SK-N-MC (cell line): ENCODE measurements around the gene JAKMIP1.
"Not testable (repeated sequence)": the region's sequence is repeated elsewhere in the genome, so short reads cannot be mapped to it uniquely, and the experiment has no call there.

ENCODE experiments used
- DNase-seq: peaks from one replicate; pipeline ENCODE4 v3.0.0-alpha.2; 2011; ENCODE audit warnings: low read depth, low spot score
- H3K27ac ChIP-seq: fragments of 200-600 bp; sonication (generic); 2 replicates; pipeline ENCODE4 v1.5.1; 2016; ENCODE audit warnings: mixed run types
- H3K36me3 ChIP-seq: fragments of 200-600 bp; sonication (generic); 2 replicates; pipeline ENCODE4 v1.6.1; 2017; ENCODE audit warnings: antibody characterized with exemption, low read length, mixed read lengths; ENCODE audit not compliant: insufficient read depth
- H3K4me3 ChIP-seq: fragments of 200-600 bp; sonication (generic); 2 replicates; pipeline ENCODE4 v1.5.1; 2016
- H3K9ac ChIP-seq: fragments of 200-600 bp; sonication (generic); 2 replicates; pipeline ENCODE4 v1.8.0; 2017; ENCODE audit warnings: mixed run types, mixed read lengths; ENCODE audit not compliant: insufficient read length
- H3K9me3 ChIP-seq: fragments of 200-600 bp; sonication (generic); 2 replicates; pipeline ENCODE4 v1.6.1; 2017; ENCODE audit warnings: low read depth, mild to moderate bottlenecking, antibody characterized with exemption, low read length, moderate library complexity, mixed read lengths
- EZH2 ChIP-seq: fragments of 200-600 bp; sonication (generic); IDR thresholded peaks from one replicate; pipeline ENCODE4 v1.6.1; 2017; ENCODE audit warnings: antibody characterized with exemption
- FOXP2 ChIP-seq: optimal IDR thresholded peaks from 2 replicates; pipeline ENCODE3; 2011; ENCODE audit warnings: mild to moderate bottlenecking, moderate library complexity; ENCODE audit not compliant: insufficient read depth; ENCODE audit errors: extremely low read length, control extremely low read depth
- POLR2AphosphoS5 ChIP-seq: IDR thresholded peaks from 2 replicates; pipeline ENCODE4 v1.6.1; 2012; ENCODE audit warnings: mild to moderate bottlenecking, low read depth, low read length, borderline replicate concordance

The JAKMIP1 gene

GRCh38 chr4:6013564-6013963 lies 186.8 kb downstream of the JAKMIP1 start:
- Histone ChIP-seq H3K9me3 (no peaks in the 10 kb centered on the region), H3K4me3 (no peak overlapping the region), H3K9ac (no peak overlapping the region), H3K36me3 (no peaks in the 10 kb centered on the region), H3K27ac (no peak overlapping the region)
- TF ChIP-seq EZH2 (no peak), POLR2AphosphoS5 (no peak), FOXP2 (no peak)
- no peak for DNase-seq

GRCh38 chr4:6012200-6012599 lies 188.1 kb downstream of the JAKMIP1 start:
- no peak overlapping the region for H3K9ac ChIP-seq
- no peak for DNase-seq
- H3K36me3 ChIP-seq = no peaks in the 10 kb centered on the region
- H3K27ac ChIP-seq = no peak overlapping the region
- H3K4me3 ChIP-seq = no peak overlapping the region
- TF ChIP-seq FOXP2 (no peak), EZH2 (no peak), POLR2AphosphoS5 (no peak)
- H3K9me3 ChIP-seq = no peaks in the 10 kb centered on the region

GRCh38 chr4:6011686-6012085 lies 188.7 kb downstream of the JAKMIP1 start:
- no peaks in the 10 kb centered on the region for H3K9me3 ChIP-seq
- DNase-seq = no peak
- no peak overlapping the region for H3K4me3 ChIP-seq
- no peaks in the 10 kb centered on the region for H3K36me3 ChIP-seq
- TF ChIP-seq FOXP2 = no peak
- TF ChIP-seq POLR2AphosphoS5 = no peak
- no peak for TF ChIP-seq EZH2
- no peak overlapping the region for H3K27ac ChIP-seq
- H3K9ac ChIP-seq = no peak overlapping the region

- Histone ChIP-seq H3K4me3 (no peak overlapping the region), H3K9me3 (no peaks in the 10 kb centered on the region), H3K9ac (no peak overlapping the region), H3K27ac (no peak overlapping the region), H3K36me3 (no peaks in the 10 kb centered on the region)
- DNase-seq = no peak
- TF ChIP-seq POLR2AphosphoS5 (no peak), FOXP2 (no peak), EZH2 (no peak)
Measured at GRCh38 chr4:6011271-6011671, 189.1 kb downstream of the JAKMIP1 start.

GRCh38 chr4:6010789-6011188 lies 189.6 kb downstream of the JAKMIP1 start:
- Histone ChIP-seq H3K36me3 (no peaks in the 10 kb centered on the region), H3K27ac (no peak overlapping the region), H3K9ac (no peak overlapping the region), H3K4me3 (no peak overlapping the region), H3K9me3 (no peaks in the 10 kb centered on the region)
- TF ChIP-seq POLR2AphosphoS5 = no peak
- no peak for TF ChIP-seq FOXP2
- no peak for TF ChIP-seq EZH2
- DNase-seq = no peak

GRCh38 chr4:6009452-6009851 lies 190.9 kb downstream of the JAKMIP1 start:
- no peak overlapping the region for H3K4me3 ChIP-seq
- H3K9ac ChIP-seq = no peak overlapping the region
- no peak overlapping the region for H3K27ac ChIP-seq
- no peak for DNase-seq
- H3K36me3 ChIP-seq = no peaks in the 10 kb centered on the region
- TF ChIP-seq FOXP2 = no peak
- no peaks in the 10 kb centered on the region for H3K9me3 ChIP-seq

GRCh38 chr4:6008766-6009385 lies 191.5 kb downstream of the JAKMIP1 start:
- Histone ChIP-seq H3K36me3 (no peaks in the 10 kb centered on the region), H3K4me3 (no peak overlapping the region), H3K9me3 (no peaks in the 10 kb centered on the region), H3K27ac (no peak overlapping the region), H3K9ac (no peak overlapping the region)
- TF ChIP-seq EZH2 = no peak
- no peak for DNase-seq

- Histone ChIP-seq H3K27ac (no peak overlapping the region), H3K9me3 (no peaks in the 10 kb centered on the region), H3K9ac (no peak overlapping the region), H3K36me3 (no peaks in the 10 kb centered on the region), H3K4me3 (no peak overlapping the region)
- DNase-seq = no peak
- TF ChIP-seq FOXP2 (no peak), EZH2 (no peak), POLR2AphosphoS5 (no peak)
Measured at GRCh38 chr4:6008092-6008551, 192.2 kb downstream of the JAKMIP1 start.

GRCh38 chr4:6005175-6005574 lies 195.2 kb downstream of the JAKMIP1 start:
- no peak overlapping the region for H3K27ac ChIP-seq
- no peak for DNase-seq
- no peaks in the 10 kb centered on the region for H3K9me3 ChIP-seq
- no peaks in the 10 kb centered on the region for H3K36me3 ChIP-seq
- no peak overlapping the region for H3K4me3 ChIP-seq
- no peak for TF ChIP-seq POLR2AphosphoS5
- no peak for TF ChIP-seq EZH2
- no peak for TF ChIP-seq FOXP2
- H3K9ac ChIP-seq = no peak overlapping the region

GRCh38 chr4:6003485-6003884 lies 196.9 kb downstream of the JAKMIP1 start:
- not testable (repeated sequence) for H3K27ac ChIP-seq, H3K36me3 ChIP-seq, H3K9me3 ChIP-seq, H3K4me3 ChIP-seq, H3K9ac ChIP-seq, DNase-seq
